Stimulated activated CD4-positive, alpha-beta T cell treated with anti-CD3 and anti-CD28 coated beads, Interleukin-4, amount 100 ng/mL, for 48 hours (primary cell): ENCODE data around the gene STK11IP.
A peak's percentile ranks its signal among the peaks of the same experiment; 100 is the strongest.
"Not testable (repeated sequence)": the region's sequence is repeated elsewhere in the genome, so short reads cannot be mapped to it uniquely, and the experiment has no call there.

Experiments used
- DNase-seq, 2 donors: peaks; one replicate each; pipeline ENCODE4 v3.0.0-alpha.2; 2020; ENCODE audit warnings: low read depth in 2 of 2

Gene STK11IP

DNA sequence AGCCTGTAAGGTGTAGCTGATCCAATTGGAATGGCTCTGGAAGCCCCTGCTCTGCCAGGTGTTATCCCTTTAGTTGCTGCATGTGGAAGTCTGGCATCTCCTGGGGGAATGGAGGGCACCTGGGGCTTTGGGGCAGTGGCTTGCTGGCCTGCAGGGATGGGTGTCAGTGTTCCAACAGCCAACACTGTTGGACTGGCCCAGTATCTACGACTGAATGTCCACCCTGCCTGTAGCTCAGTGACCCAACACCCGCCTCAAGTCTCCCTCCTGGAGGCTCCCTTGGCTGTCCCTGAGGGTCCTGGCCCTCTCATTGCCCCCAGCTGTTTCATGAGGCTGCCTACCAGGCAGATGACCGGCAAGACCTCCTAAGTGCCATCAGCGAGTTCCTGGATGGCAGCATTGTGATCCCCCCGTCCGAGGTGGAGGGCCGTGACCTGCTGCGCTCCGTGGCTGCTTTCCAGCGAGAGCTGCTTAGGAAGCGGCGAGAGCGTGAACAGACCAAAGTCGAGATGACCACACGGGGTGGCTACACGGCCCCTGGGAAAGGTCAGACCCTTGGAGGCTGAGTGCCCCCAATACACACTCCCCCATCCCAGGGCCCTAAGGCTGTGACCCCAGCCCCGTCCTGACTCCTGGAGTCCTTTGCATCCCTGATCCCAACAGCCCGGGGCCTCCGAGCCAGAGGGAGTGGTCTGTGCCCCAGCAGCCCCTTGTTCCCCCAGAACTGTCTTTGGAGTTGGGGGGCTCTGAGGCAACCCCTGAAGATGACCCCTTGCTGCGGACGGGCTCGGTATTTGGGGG, 37.5 kb downstream of the STK11IP start:
- no peak for DNase-seq

DNA sequence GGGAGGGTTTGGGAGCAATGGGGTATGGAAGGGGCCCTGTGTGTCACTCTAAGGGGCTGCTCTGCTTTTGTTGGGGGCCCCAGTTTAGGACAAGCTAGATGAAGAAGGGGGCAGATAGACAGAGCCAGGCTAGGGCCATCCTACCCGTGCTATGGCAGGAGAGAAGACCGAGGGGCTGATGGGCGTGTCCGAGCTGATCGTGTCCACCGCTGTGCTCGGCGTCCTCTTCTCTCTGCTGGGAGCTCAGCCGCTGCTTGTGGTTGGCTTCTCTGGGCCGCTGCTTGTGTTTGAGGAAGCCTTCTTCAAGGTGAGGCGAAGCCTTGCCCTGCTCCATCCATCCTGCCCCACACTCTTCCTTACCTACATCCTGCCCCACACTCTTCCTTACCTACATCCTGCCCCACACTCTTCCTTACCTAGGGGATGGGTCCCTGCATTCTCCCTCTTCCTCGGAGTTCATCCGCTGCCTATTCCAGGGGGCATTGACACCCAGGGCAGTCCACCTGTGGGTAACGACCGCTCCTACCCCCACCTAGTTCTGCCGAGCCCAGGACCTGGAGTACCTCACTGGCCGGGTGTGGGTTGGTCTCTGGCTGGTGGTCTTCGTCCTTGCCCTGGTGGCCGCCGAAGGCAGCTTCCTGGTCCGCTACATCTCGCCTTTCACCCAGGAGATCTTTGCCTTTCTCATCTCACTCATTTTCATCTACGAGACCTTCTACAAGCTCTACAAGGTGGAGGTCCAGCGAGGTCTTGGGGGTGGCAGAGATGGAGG, 38.7 kb downstream of the STK11IP start:
- no peak for DNase-seq

DNA sequence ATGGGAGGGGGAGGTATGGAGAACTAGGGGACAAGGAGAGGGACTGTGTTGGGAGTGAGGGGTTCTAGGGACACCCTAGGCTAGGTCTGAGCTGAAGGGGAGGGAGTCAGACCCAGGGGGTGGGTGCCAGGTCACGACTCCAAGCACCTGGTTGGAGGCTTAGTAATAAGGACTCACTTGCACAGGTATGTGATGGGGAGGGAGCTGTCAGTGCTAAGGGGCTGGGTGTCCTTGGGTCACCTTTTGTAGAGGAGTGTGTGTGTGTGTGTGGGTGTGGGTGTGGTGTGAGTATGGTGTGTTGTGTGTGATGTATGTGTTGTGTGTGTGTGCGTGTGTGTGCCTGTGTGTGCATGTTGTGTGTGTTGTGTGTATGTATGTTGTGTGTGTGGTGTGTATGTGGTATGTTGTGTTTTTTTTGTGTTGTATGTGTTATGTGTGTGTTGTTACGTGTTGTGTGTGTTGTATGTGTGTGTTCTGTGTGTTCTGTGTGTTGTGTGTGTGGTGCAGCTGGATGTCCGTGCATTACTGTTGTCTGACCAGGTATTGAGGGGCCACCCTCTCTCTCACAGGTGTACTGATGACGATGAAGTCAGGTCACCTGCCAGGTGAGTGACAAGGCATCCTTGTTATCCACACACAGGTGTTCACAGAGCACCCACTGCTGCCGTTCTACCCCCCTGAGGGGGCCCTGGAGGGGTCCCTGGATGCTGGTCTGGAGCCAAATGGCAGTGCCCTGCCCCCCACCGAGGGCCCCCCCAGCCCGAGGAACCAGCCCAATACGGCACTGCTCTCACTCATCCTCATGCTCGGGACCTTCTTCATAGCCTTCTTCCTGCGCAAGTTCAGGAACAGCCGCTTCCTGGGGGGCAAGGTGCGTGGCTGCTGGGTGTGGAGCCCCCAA, 39.5 kb downstream of the STK11IP start:
- DNase-seq, result no peak

DNA sequence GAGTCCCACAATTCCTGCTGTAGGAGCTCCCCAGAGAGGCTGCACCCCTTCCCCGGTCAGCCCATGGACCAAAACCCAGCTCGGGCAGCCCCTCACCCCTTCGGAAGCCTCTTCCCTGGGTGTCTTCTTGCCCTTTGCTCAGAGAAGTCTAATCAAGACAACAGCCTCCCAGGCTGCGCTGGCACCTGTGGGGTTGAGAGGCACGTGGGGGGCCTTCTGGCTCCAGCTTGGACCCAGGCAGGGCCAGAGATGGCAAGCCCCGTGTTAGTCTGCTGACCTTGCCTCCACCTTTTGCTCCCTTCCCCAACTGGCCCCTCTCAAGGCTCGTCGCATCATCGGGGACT, 40.2 kb downstream of the STK11IP start:
- DNase-seq, result no peak

DNA sequence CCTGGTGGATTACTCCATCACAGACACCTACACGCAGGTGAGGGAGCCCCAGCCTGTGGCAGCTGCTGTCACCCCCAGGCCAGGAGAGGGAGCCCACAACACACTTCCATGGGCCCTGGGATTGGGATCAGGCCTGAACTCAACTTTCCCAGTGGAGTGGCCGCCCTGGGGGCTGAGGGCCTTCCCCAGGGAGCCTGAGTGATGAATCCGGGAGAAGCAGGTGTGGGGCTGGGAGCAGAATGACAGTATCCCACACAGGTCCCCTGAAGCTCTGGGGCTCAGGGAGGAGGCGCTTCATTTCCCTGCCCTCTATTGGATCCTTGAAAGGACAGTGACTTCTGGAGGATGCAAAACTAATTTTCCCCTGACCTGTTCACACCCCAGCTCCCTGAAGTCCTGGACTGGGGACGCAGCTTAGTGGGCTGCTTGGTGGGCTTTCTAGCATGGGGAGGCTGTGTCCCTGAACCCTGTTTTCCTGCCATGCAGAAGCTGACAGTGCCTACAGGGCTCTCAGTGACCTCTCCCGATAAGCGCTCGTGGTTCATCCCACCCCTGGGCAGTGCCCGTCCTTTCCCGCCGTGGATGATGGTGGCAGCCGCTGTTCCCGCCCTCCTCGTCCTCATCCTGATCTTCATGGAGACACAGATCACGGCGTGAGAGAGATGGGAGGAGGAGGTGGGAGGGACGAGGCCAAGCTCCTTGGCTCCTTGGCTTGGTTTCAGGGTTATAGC, 40.7 kb downstream of the STK11IP start:
- DNase-seq, result no peak

- DNase-seq, result no peak
These were observed 41.5 kb downstream of the STK11IP start for GRCh38 chr2:219638948-219639755.

DNA sequence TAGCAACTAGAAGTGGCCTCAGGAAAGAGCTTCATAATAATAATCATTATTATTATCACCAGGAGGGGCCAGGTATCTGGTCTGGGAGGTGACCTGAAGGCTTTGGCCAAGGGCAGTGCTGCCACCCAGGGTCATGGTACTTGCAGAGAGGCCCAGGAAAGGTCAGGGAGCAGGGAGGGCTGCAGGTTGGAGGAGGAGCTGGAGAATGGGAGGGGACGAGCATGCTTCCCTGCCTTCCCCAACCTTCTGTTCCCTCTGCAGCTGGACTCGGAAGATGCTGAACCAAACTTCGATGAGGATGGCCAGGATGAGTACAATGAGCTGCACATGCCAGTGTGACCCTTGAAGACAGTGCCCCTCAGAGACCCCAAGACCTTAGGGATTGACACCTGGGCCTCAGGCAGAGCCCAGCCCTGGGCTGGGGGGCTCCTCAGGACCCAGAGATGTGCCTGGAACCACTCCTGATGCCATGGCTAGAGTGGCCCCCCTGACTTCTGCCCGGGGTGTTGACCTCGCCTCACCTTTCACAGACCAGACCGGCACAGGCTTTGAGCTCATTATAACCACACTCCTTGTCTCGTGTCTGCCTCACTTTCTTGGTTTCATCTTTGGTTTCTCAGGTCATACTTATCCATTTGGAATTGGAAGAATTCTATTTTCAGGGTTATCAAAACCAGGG, 43.9 kb downstream of the STK11IP start:
- no peak for DNase-seq

DNA sequence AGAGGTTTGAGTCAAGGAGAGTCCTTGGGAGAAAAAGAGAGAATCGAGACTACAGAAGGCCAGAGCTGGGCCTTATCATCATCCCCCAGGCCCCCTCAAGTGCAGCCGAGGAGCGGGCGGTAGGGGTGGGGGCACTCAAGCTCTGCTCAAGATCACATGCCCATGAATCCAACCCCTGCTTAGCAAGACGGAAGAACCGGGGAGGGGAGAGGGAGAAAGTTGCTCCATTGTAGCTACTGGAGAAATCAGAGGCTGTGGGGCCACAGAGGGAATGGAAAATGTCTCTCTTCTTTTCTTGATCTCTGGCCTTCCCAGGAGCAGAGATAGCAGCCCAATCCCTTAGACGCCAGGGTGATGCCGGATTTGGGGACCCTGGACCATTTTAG, 44.4 kb downstream of the STK11IP start:
- DNase-seq, result no peak

GRCh38 chr2:219642465-219643083, 44.9 kb downstream of the STK11IP start:
- DNase-seq, result peak; percentile 86 to 87

GRCh38 chr2:219643084-219643473, 45.4 kb downstream of the STK11IP start:
- no peak for DNase-seq

GRCh38 chr2:219643788-219644398, 46.2 kb downstream of the STK11IP start:
- DNase-seq, result no peak

DNA sequence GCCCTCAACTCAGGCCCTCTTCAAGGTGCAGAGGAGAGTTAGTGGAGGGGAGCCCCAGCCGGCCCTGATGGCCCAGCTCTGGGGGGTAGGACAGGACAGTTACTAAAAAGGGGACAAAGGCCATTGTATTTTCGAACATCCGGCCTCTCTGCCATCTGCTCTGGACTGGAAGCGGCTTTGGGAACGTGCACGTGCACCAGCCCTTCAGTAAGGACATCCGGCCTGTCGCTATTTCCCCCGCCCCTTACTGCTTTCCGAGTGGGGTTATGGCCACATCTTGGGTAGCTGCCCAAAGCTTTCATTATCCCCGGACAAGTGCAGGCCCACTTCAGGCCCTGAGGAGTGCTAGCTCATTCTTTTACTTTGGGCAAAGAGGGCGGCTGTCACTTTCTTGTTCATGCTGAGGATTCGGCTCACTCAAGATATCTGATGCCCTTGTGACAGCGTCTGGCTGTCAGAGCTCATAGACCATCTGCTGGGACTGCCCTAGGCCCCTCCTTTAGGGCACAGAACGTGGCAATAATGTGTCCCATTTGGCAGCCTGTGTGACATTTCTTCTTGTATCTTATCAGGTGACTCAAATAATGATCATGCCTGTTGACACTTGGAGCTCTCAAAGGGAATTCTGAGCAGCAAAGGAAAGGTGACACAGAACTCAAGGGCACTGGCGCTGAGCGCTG, 47.3 kb downstream of the STK11IP start:
- DNase-seq, result no peak

GRCh38 chr2:219645631-219646527, 48.2 kb downstream of the STK11IP start:
- DNase-seq, result no peak

- DNase-seq, result no peak
These were observed 50.5 kb downstream of the STK11IP start for GRCh38 chr2:219648176-219648575.

- no peak for DNase-seq
These were observed 51.3 kb downstream of the STK11IP start for GRCh38 chr2:219648963-219649362.

DNA sequence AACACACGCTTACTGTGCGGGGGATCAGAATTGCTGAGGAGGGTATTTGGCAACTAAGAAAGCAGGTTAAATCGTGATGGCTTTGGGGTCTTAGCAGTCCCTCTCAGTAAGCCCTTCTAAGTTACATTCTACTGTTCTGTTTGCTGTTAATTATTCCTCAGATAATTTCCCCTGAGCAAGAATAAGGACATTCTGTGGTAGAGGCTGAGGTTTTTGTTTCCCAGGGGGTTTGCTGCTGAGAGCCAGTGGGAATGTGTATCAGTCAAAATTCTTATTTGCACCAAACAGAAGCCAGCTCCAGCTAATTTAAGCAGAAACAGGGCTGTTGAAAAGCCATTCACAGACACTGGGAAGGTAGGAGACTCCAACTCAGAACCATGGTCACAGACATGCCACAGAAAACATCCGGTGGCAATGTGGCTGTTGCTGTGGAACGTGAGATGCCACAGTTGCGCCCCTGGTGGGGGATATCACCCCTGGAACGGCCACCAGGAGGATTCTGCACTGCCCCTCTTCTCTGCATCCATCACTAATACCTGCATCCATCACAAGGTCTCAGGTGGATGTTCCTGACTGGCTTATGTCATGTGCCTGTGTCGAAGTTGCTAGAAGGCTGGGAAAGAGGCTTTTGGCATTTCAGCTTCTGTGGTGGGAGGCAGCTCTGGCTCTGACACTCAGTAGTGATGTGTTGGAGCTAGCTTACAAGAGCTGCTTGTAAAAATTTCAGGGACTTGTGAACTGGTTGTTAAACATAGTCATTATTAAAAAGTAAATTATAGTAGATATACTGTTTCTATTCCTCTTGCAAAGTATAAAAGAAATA, 53.0 kb downstream of the STK11IP start:
- DNase-seq, result no peak

DNA sequence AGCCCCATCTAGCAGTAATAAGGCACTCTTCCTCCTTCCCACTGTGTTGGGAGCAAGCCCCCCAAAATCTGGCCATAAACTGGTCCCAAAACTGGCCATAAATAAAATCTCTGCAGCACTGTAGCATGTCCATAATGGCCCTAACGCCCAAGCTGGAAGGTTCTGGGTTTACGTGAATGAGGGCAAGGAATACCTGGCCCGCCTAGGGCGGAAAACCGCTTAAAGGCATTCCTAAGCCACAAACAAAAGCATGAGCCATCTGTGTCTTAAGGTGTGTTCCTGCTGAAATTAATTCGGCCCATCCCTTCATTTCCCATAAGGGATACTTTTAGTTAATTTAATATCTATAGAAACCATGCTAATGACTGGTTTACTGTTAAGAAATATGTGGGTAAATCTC, 54.0 kb downstream of the STK11IP start:
- DNase-seq, result not testable (repeated sequence)
